ENCODE data around the gene GMCL2.
"Not testable (repeated sequence)": the region's sequence is repeated elsewhere in the genome, so short reads cannot be mapped to it uniquely, and the experiment has no call there.

Gene GMCL2

DNA sequence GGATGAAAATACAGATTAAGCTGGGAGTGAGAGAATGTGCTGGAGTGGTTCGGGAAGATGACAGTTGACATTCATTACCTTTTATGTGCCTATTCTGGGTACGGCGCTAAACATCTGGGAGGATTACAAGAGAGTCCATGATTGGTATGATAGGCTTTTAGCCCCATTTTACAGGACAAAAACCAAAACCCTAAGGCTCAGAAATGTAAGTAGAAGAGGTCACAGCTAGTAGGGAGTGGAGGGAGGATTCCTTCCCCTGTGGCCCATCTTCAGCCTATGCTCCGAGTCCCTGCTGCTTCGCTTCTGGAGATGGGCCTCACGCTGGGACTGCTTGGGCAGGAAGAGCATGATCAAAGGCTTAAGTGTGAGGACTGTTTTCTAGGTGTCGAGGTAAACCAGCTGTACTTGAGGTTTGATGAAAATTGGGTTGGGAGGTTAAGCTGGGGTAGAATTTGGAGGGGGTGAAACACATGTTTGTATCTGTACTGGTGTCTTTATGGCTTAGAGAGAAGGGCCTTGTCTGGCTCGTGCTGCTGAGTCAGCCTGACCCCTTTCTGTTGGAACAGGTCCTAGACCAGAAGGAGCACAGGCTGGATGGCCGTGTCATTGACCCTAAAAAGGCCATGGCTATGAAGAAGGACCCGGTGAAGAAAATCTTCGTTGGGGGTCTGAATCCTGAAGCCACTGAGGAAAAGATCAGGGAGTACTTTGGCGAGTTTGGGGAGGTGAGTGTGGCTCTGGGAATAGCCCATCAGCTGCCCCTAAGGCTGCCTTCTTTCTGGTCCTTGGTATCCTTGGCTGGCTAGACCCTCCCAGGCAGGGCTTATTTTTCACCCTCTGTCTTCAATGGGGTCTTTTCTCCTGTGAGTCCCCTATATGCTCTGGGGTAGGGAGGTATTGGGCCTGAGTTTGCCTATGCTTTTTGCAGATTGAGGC lies 19.3 kb upstream of the GMCL2 start:
- DNase-seq (ENCODE audit: low read depth, low spot score): no peak

DNA sequence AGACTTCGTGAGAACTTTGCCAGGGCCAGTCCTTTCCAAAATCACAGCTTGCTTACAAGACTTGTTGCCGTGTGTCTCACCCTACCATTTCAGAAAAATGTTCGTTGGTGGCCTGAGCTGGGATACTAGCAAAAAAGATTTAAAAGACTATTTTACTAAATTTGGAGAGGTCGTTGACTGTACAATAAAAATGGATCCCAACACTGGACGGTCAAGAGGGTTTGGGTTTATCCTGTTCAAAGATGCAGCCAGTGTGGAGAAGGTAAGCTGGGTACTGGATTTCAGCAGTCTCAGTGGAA lies 18.5 kb upstream of the GMCL2 start:
- no peak for DNase-seq (ENCODE audit: low read depth, low spot score)

DNA sequence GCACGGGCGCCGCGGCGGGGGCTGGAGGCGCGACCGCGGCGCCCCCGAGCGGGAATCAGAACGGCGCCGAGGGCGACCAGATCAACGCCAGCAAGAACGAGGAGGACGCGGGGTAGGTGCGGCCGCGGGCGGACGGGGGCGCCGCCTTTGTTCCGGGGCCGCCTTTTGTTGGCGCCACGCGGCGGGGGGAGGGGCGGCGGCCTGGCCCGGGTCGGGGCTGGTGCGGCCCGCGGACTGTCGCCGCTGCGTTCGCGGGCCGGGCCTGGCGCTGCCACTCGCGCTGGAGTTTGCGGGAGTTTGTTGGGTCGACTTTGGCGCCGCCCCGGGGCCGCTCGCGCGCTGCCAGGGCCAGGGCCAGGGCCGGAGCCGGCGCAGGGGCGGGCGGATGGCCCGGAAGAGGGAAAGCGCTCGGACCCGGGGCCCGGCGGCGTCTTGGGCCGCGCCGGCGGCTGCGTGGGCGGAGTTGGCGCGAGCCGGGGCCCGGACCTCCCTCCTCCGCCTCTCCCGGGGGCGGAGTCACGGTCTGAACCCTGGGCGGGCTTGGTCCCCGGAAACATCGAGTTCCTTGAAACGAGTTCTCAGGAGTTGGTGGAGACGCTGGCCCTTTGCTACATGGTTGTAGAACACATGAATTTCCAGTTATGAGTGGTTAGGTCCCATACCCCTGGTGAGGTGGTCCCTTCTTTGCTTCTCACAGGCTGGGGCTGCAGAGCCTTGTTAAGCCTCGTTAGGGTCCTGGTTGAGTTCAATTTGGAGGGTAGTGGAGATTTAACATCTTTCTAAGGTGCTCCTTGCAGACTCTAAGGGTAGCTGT lies 18.0 kb upstream of the GMCL2 start:
- DNase-seq (ENCODE audit: low read depth, low spot score): peak; percentile 32

DNA sequence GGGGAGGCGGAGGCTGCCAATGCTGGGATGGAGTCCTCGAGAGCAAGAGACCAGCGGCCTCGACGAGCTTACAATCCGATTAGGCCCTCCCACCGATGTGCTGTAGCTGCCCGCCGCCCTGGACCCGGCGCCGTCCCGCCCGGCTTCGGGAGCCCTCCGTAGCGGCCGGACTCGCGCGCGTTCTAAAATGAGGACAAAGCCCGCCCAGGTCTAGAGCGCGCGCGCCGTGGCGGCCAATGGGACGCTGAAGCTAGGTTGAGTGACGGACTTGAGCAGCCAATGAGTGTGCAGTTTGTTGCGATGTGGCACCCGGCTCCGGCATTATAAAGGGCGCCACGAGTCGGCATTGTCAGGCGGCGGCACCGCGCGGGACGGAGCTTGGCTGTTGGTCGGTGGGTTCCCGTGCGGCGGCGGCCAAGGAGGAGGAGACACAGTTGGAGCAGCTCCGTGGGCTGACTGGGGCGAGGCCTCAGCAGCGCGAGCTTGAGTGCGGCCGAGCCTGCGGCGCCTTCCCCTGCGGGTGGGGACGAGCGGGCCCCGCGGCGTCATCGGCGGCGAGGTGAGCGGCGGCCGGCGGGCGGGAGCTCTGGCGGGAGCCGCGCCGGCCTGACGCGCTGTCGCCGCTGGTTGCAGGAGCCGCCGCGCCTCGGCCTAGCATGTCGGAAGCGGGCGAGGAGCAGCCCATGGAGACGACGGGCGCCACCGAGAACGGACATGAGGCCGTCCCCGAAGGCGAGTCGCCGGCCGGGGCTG lies 17.2 kb upstream of the GMCL2 start, which contains the start of gene HNRNPAB:
Gene HNRNPAB, plus strand, starts transcription at position 352 of the 753 bp plus-strand sequence. Its CDS starts 305 bp downstream, at position 657.
- DNase-seq (ENCODE audit: low read depth, low spot score): peak; percentile 90

DNA sequence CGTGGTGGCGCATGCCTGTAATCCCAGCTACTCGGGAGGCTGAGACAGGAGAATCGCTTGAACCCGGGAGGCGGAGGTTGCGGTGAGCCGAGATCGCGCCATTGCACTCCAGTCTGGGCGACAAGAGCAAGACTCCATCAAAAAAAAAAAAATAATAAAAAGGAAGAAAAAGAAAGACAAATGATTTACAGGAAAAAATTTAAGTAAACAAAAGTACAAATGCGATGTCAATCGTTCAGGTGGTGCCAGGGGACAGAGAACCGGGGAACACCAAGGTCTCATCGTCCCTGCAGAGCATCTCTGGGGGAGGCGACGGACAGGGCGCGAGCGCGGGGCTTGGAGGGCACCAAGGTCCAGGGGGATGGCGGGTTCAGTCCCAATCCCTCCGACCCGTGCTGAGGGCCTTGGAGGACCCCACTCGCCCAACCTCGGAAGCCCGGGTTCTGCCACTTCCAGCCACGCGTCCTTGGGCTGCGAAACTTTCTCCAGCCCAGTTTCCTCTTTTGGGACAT lies 16.6 kb upstream of the GMCL2 start:
- no peak for DNase-seq (ENCODE audit: low read depth, low spot score)

DNA sequence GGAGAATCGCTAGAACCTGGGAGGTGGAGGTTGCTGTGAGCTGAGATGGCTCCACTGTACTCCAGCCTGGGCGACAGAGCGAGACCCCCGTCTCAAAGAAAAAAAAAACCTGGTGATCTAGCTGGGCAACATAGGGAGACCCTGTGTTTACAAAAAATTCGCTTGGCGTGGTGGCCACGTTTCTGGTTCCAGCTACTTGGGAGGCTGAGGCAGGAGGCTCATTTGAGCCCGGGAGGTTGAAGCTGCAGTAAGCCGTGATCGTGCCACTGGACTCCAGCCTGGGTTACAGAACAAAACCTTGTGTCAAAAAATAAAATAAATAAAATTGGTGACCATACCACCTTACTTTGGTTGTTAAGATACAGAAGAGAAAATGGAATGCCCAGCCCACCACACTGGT lies 15.4 kb upstream of the GMCL2 start:
- DNase-seq (ENCODE audit: low read depth, low spot score): no peak

DNA sequence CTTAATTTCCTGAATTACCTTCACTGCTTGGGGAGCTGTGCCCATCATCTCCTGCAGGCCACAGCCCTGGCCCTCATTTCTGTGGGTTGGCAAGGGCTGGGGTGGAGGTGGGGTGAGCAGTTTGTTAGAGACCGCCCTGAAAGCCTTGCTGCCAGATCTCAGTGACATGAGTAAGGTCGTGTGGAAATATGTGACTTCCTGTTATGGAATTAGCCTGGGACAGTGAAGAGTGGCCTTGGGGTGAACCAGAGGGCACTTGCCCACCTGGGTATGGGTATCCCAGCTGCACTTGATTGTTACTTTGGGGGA lies 14.7 kb upstream of the GMCL2 start:
- DNase-seq (ENCODE audit: low read depth, low spot score): no peak

DNA sequence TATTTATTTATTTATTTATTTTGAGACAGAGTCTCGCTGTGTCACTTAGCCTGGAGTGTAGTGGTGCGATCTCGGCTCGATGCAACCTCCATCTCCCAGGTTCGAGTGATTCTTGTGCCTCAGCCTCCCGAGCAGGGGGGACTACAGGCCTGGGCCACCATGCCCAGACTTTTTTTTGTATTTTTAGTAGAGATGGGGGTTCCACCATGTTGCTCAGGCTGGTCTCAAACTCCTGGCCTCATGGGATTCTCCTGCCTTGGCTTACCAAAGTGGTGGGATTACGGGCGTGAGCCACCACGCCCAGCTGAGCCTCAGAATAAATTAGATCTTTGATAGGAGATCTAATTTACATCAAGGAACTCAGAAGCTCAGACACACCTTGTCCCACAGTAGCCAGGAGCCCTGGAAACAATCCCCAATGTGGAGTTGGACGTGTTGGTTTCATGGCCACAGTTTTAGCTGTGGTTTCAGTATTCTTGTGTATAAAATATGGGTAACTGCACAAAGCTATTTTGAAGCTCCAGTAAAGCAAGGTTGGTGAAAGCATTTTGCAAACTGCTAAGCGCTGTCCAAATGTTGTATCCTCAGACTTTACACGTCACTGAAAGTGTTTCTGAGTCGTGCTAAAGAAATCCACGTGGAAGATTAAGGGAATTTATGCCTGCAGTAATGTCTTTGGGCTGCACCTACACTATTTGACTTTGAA lies 14.2 kb upstream of the GMCL2 start:
- no peak for DNase-seq (ENCODE audit: low read depth, low spot score)

DNA sequence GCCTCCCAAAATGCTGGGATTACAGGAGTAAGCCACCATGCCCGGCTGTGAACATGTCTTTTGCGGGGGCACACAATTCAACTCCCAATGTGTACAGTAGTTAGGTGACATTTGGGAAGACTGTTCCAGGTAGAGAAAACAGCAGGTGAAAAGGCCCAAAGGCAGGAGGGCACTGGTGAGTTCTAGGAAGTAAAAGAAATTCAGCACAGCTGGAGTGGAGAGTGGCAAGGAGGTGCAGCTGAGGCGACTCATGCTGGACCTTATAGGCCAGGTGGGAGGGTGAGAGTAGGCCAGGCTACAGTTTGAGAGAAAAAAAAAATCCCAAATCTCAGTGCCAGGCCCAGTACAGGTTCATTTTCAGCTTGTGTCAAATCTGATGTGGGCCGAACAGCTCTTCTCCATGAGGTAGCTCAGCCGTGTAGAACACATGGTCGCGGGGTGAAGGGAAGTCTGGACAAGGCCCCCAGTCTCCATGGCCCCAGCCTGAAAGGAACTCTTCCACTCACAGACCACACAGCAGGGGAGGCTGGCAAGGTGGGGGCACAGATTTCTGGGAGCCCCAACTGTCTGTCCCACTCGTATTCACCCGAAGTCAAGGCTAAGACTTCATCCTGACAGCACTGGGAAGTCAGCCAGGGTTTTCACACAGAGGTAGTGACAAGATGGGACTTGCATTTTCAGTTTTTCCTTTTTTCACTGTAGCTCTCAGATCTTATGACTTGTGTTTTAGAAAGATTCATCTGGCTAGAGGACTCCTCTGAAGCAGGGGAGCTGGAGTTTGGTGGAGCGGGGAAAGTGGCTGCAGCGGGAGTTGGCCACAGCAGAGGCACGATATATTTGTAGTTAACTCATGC lies 12.6 kb upstream of the GMCL2 start:
- DNase-seq (ENCODE audit: low read depth, low spot score): no peak

DNA sequence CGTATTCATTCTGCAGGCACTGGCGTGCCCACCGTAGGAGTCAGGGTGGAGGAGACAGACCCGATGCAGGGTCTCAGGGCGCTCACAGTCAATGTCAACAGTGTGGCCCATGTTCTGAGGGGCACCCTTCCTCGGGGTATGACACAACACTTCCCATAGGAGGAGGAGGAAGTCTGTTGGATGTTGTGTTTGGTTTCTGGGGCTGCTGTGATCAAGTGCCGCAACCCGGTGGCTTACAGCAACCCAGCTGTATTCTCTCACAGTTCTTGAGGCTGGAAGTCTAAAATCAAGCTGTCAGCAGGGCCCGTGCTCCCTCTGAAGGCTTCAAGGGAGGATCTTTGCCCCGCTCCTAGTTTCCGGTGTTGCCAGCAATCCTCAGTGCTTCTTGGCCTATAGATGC lies 11.5 kb upstream of the GMCL2 start:
- no peak for DNase-seq (ENCODE audit: low read depth, low spot score)

DNA sequence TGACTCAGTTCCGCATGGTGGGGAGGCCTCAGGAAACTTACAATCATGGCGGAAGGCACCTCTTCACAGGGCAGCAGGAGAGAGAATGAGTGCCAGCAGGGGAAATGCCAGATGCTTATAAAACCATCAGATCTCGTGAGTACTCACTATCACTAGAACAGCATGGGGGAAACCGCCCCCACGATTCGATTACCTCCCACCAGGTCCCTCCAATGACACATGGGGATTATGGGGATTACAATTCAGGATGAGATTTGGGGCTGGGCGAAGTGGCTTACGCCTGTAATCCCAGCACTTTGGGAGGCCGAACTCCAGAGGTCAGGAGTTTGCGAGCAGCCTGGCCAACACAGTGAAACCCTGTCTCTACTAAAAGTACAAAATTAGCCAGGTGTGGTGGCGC lies 11.0 kb upstream of the GMCL2 start:
- DNase-seq (ENCODE audit: low read depth, low spot score): not testable (repeated sequence)

DNA sequence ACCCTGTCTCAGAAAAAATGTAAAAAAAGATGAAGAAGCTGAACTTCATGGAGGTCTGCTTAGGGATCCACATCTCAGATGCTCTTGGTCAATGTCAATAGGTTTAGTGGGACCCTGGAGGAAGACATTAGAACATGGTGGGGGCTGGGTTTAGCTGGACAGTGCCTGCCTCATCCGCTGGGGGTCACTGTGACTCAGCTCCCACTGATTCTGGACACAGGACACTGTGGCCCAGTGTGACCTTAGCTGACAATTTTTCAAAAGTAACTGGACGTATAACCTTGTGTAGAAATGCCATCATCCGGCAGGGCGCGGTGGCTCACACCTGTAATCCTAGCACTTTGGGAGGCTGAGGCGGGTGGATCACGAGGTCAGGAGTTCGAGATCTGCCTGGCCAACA lies 9.8 kb upstream of the GMCL2 start:
- no peak for DNase-seq (ENCODE audit: low read depth, low spot score)

DNA sequence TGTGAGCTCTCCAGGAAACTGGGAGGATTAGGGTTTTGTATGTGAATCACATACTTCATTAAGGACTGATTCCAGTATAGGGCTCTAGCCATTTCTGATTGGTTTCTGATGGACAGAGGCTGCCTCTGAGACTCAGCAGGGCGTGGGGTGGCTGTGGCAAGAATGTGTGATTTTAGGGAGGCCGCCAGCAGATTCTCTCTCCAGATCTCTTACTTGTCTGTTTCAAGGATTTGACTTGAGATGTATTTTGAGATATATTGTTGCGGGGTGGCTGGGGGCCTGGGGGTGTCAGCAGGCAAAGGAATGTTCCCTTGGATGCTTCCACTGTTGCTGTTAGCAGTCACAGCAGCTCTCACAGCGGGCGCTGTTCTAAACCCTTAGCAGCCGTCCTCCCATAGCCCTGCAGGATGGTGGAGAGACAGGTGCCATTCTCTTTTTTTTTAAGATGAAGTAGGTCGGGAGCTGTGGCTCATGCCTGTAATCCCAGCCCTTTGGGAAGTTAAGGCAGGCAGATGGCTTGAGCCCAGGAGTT lies 9.2 kb upstream of the GMCL2 start:
- DNase-seq (ENCODE audit: low read depth, low spot score): no peak

DNA sequence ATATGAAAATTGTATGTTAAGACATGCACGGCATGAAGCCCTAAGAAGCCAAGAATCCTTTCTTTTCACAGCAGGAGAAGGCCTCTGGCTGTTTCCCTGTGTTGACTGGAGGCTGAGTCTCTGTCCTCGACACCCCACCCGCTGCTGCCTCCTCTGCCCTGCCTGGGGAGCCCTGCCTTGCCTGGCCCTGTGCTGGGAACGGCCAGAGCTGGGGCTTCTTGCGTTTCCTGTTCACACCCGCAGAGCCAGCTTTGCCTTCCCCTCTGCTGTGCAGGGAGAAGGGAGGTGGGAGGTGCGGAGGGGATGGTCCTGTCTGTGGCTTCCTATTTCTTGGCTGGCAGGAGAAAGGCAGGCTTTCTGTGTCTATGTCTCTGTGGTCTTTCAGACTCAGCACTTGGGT lies 6.9 kb upstream of the GMCL2 start:
- DNase-seq (ENCODE audit: low read depth, low spot score): no peak

DNA sequence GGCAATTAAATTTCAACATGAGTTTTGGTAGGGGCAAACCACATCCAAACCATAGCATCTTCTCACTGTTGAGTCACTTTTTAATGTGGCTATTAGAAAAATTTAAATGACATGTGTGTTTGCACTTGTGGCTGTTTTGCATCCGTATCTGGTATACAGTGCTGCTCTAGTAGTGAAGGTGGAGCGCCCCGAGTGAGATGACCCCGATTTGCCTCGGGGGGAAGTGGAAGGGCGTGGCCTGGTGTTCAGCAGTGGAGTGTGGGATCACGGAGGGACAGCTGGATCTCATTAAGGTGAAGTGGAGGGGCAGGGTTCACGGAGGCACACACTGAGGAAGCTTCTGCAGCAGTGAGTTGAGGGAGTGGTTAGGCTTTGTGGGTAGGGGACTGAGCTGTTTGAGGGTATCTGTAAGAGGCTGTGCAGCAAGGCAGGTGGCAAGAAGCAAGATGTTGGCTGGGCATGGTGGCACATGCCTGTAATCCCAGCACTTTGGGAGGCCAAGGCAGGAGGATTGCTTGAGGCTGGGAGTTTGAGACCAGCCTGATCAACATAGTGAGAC lies 6.2 kb upstream of the GMCL2 start:
- no peak for DNase-seq (ENCODE audit: low read depth, low spot score)

DNA sequence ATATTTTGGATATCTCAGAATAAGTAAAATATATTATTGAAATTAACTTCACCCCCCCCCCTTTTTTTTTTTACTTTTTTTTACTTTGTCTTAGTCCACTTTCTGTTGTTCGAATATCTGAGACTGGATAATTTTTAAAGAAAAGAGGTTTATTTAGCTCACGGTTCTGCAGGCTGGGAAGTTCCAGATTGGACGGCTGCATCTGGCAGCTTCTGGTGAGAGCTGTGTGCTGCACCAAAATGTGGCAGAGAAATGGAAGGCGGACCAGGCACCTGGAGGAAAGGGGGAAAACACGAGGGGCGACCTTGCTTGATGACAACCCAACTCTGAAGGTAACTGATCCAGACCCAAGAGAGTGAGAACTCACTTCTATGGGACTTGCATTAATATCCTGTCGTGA lies 5.6 kb upstream of the GMCL2 start:
- DNase-seq (ENCODE audit: low read depth, low spot score): no peak

DNA sequence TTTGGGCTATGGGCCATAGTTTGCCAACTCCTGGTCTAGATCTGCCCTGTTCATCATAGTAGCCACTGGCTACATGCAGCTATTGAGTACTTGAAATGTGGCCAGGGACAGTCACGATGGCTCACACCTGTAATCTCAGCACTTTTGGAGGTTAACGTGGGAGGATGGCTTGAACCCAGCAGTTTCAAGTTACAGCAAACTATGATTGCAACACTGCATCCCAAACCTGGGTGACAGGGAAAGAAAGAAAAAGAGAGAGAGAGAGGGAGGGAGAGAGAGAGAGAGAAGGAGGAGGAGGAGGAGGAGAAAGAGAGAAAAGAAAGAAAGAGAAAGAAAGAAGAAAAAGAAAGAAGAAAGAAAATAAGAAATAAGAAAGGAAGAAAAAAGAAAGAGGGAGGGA lies 5.1 kb upstream of the GMCL2 start:
- DNase-seq (ENCODE audit: low read depth, low spot score): no peak

DNA sequence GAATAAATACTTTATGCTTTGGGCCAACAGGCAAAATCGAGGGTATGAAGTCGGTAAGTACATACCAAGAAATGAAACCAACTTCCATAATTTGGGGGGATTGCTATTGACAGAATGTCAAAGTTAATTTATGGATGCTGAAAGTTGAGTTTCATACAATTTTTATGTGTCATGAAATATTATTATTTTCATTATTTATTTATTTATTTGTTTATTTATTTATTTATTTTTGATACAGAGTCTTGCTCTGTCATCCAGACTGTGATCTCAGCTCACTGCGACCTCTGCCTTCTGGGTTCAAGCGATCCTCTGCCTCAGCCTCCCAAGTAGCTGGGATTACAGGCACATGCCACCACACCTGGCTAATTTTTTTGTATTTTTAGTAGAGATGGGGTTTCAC lies 4.5 kb upstream of the GMCL2 start:
- DNase-seq (ENCODE audit: low read depth, low spot score): no peak

DNA sequence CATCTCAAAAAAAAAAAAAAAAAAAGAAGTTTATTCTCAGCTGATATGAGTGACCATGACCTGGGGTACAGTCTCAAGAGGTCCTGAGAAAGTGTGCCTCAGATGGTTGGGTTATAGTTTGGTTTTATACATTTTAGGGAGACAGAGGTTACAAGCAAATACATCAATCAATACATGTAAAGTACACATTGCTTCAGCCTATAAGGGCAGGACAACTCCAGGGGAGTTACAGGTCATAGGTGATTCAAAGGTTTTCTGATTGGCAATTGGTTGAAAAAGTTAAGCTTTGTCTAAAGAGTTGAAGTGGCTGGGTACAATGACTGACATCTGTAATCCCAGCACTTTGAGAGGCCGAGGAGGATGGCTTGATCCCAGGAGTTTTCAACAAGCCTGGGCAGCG lies 2.3 kb upstream of the GMCL2 start:
- no peak for DNase-seq (ENCODE audit: low read depth, low spot score)

DNA sequence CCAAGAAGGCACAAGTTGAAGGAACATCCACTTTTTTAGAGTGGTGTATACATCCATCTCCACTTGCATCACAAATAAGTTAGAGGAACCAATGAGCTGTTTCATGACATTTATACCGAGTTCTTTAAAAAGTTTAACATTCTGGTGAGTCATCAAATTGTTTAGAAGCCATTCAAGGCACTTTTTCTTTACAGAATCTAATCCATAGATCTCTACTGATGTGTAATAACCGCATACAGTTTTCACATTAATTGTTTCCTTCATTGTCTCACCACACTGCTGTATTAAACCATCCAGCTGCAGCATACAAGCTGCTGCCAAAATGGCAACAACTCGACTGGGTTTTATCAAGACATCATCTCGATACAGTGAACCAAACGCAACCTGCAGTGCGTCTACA lies 744 bp downstream of the GMCL2 start:
- DNase-seq (ENCODE audit: low read depth, low spot score): no peak

Measured in activated CD4-positive, CD25-positive, alpha-beta regulatory T cell treated with anti-CD3 and anti-CD28 coated beads, Interleukin-2, amount 50 U/mL, for 16 hours (primary cell).